GM18951 (cell line): ENCODE data around the gene ADCY7.

ENCODE experiments used
- POLR2A ChIP-seq: IDR thresholded peaks from 4 replicates; pipeline ENCODE4 v1.6.1; 2011; ENCODE audit warnings: mild to moderate bottlenecking; ENCODE audit not compliant: insufficient read length, insufficient read depth; ENCODE audit errors: extremely low read depth
- in situ Hi-C: fragments of 300-500 bp; cut with MboI; formaldehyde crosslinking; loops from one replicate; pipeline ENCODE4 v1.12.0; 2022; ENCODE audit warnings: low sequenced_read_pairs, mixed read lengths, inconsistent platforms; ENCODE audit not compliant: unreplicated experiment

ADCY7 gene

GRCh38 chr16:50285406-50286003, 19.2 kb downstream of the ADCY7 start:
- in situ Hi-C loops: no loop called here
- no peak for TF ChIP-seq POLR2A

GRCh38 chr16:50286681-50287080, 20.3 kb downstream of the ADCY7 start:
- no peak for TF ChIP-seq POLR2A
- in situ Hi-C loops: no loop called here

GRCh38 chr16:50288026-50288425, 21.7 kb downstream of the ADCY7 start:
- in situ Hi-C loops: no loop called here
- no peak for TF ChIP-seq POLR2A

GRCh38 chr16:50288920-50289319, 22.6 kb downstream of the ADCY7 start:
- in situ Hi-C loops: no loop called here
- TF ChIP-seq POLR2A: no peak

- in situ Hi-C loops: no loop called here
- TF ChIP-seq POLR2A: no peak
Measured at GRCh38 chr16:50289950-50290764, 23.8 kb downstream of the ADCY7 start.

GRCh38 chr16:50290856-50291255, 24.5 kb downstream of the ADCY7 start:
- in situ Hi-C loops: no loop called here
- TF ChIP-seq POLR2A: no peak

- in situ Hi-C loops: no loop called here
- no peak for TF ChIP-seq POLR2A
Measured at GRCh38 chr16:50291719-50292565, 25.6 kb downstream of the ADCY7 start.

- in situ Hi-C loops: no loop called here
- no peak for TF ChIP-seq POLR2A
Measured at GRCh38 chr16:50292566-50292948, 26.2 kb downstream of the ADCY7 start.

GRCh38 chr16:50293041-50293783, 26.9 kb downstream of the ADCY7 start:
- in situ Hi-C loops: no loop called here

GRCh38 chr16:50293994-50294855, 27.9 kb downstream of the ADCY7 start:
- no peak for TF ChIP-seq POLR2A
- in situ Hi-C loops: no loop called here

More at GRCh38 chr16:50293041-50293783, 26.9 kb downstream of the ADCY7 start:
- TF ChIP-seq POLR2A: no peak

- in situ Hi-C loops: no loop called here
- no peak for TF ChIP-seq POLR2A
Measured at GRCh38 chr16:50294955-50295354, 28.6 kb downstream of the ADCY7 start.

- in situ Hi-C loops: no loop called here
- no peak for TF ChIP-seq POLR2A
Measured at GRCh38 chr16:50295541-50296132, 29.3 kb downstream of the ADCY7 start.

GRCh38 chr16:50296807-50297206, 30.5 kb downstream of the ADCY7 start:
- in situ Hi-C loops: no loop called here
- TF ChIP-seq POLR2A: no peak
